Measurements from ENCODE around the gene OLFML2B. TPM values are rescaled to one million over a fixed set of nuclear protein-coding genes. Genes with fewer than 3 reads are reported as not detected.
"Not testable (repeated sequence)": the region's sequence is repeated elsewhere in the genome, so short reads cannot be mapped to it uniquely, and the experiment has no call there.

OLFML2B gene
- total and polyA plus RNA-seq, 8 donors: 0.31 to 56.0 (median 1.7) TPM; not detected in 1

GRCh38 chr1:162056043-162056442 is 32.4 kb upstream of the OLFML2B start:
- H3K4me1 ChIP-seq: peaks cover 0 to 14% (median 3%) of the 10 kb centered on the region in 4 donors
- peak; percentile 70 to 88 for DNase-seq
- no peaks in the 10 kb centered on the region for H3K9me3 ChIP-seq
- no peaks in the 10 kb centered on the region for H3K36me3 ChIP-seq
- intact Hi-C loops (cut with DNase I; ENCODE audit: low total_unique reads): loop anchor here (10.0 kb wide), 1 partner anchor 219 kb away; no protein-coding TSS in a partner anchor
- no peak overlapping the region for H3K27ac ChIP-seq
- no peak overlapping the region for H3K4me3 ChIP-seq
- WGBS, 5 donors: 33 to 42% (median 34%) methylated on average over 3 of the region's 3 CpGs
- H3K27me3 ChIP-seq: no peaks in the 10 kb centered on the region
- TF ChIP-seq, protein P1, sequence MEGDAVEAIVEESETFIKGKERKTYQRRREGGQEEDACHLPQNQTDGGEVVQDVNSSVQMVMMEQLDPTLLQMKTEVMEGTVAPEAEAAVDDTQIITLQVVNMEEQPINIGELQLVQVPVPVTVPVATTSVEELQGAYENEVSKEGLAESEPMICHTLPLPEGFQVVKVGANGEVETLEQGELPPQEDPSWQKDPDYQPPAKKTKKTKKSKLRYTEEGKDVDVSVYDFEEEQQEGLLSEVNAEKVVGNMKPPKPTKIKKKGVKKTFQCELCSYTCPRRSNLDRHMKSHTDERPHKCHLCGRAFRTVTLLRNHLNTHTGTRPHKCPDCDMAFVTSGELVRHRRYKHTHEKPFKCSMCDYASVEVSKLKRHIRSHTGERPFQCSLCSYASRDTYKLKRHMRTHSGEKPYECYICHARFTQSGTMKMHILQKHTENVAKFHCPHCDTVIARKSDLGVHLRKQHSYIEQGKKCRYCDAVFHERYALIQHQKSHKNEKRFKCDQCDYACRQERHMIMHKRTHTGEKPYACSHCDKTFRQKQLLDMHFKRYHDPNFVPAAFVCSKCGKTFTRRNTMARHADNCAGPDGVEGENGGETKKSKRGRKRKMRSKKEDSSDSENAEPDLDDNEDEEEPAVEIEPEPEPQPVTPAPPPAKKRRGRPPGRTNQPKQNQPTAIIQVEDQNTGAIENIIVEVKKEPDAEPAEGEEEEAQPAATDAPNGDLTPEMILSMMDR (IDR thresholded peaks at IDR 0.05): peak in 5 of 7 experiments; percentile 82 to 87 (median 84)
- no peak for TF ChIP-seq EP300 (IDR thresholded peaks at IDR 0.05)
- TF ChIP-seq POLR2AphosphoS5 (IDR thresholded peaks at IDR 0.05): peak in 1 of 3 donors; percentile 47

- Histone ChIP-seq H3K9me3 (no peaks in the 10 kb centered on the region), H3K36me3 (no peaks in the 10 kb centered on the region), H3K4me1 (peaks cover 0 to 14% (median 3%) of the 10 kb centered on the region in 4 donors), H3K27ac (no peak overlapping the region), H3K27me3 (peaks cover 0 to 4% (median 0%) of the 10 kb centered on the region in 3 donors), H3K4me3 (no peak overlapping the region)
- TF ChIP-seq EP300 (IDR thresholded peaks at IDR 0.05): no peak
- peak in 1 of 3 donors; percentile 28 for TF ChIP-seq POLR2AphosphoS5 (IDR thresholded peaks at IDR 0.05)
- TF ChIP-seq, protein P1 (IDR thresholded peaks at IDR 0.05): no peak
- no peak for TF ChIP-seq POLR2A (IDR thresholded peaks at IDR 0.05)
- 35 to 54% (median 40%) methylated on average over 3 of the region's 3 CpGs for WGBS, 5 donors
- intact Hi-C loops (cut with DNase I; ENCODE audit: low total_unique reads): loop anchor here (10.0 kb wide), 1 partner anchor 220 kb away; no protein-coding TSS in a partner anchor
- DNase-seq: no peak
Observed at GRCh38 chr1:162055062-162055461, 31.4 kb upstream of the OLFML2B start.

DNA sequence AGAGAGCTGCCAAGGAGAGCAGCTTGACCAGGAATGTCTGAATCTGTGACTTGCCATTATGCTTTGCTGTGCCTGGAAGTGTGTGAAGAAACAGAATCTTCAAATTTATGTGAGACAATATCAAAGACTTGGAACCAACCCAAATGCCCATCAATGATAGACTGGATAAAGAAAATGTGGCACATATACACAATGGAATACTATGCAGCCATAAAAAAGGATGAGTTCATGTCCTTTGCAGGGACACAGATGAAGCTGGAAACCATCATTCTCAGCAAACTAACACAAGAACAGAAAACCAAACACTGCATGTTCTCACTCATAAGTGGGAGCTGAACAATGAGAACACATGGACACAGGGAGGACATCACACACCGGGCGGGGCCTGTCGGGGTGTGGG is 30.3 kb upstream of the OLFML2B start:
- not testable (repeated sequence) for H3K27ac ChIP-seq, DNase-seq, H3K36me3 ChIP-seq, H3K4me3 ChIP-seq, H3K27me3 ChIP-seq, H3K9me3 ChIP-seq
- H3K4me1 ChIP-seq: peaks cover 0 to 14% (median 3%) of the 10 kb centered on the region in 4 donors
- WGBS, 5 donors: 93 to 98% (median 95%) methylated on average over 3 of the region's 3 CpGs
- intact Hi-C loops (cut with DNase I; ENCODE audit: low total_unique reads): loop anchor here (5.0 to 10.0 kb wide), 2 partner anchors 221 to 333 kb away; no protein-coding TSS in a partner anchor

DNA sequence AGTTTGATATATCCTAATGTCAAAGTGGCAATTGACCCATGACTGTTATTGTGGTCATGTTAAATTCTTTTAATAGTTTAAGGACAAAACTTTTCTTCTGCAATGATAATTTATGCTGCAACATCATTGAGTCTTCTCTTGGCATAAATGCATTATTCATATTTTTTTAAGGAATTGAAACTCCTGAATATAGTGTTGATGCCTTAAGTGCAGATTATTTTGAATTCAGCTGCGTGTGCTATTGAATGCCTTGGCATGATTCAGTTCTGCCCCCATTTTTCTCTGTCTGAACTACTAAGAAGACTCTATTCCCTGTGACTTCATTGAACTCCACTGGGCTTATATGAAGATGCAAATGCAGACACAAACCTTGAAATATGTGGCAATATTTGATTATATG is 23.3 kb upstream of the OLFML2B start:
- TF ChIP-seq EP300 (IDR thresholded peaks at IDR 0.05): no peak
- TF ChIP-seq, protein P1 (IDR thresholded peaks at IDR 0.05): no peak
- TF ChIP-seq POLR2AphosphoS5 (IDR thresholded peaks at IDR 0.05): no peak
- no peak for TF ChIP-seq POLR2A (IDR thresholded peaks at IDR 0.05)
- WGBS, 5 donors: 56 to 71% (median 59%) methylated on average over 1 of the region's 1 CpG
- intact Hi-C loops (cut with DNase I; ENCODE audit: low total_unique reads): no loop called here

GRCh38 chr1:162042361-162042760 is 18.7 kb upstream of the OLFML2B start:
- no peak overlapping the region for H3K4me3 ChIP-seq
- intact Hi-C loops (cut with DNase I; ENCODE audit: low total_unique reads): no loop called here
- no peak overlapping the region for H3K27ac ChIP-seq
- no peak for DNase-seq
- WGBS, 5 donors: 82 to 97% (median 90%) methylated on average over 1 of the region's 1 CpG
- TF ChIP-seq, protein P1 (IDR thresholded peaks at IDR 0.05): no peak
- TF ChIP-seq EP300 (IDR thresholded peaks at IDR 0.05) (no peak), POLR2AphosphoS5 (IDR thresholded peaks at IDR 0.05) (no peak), POLR2A (IDR thresholded peaks at IDR 0.05) (no peak)
- H3K9me3 ChIP-seq: no peaks in the 10 kb centered on the region
- H3K36me3 ChIP-seq: no peaks in the 10 kb centered on the region
- no peaks in the 10 kb centered on the region for H3K4me1 ChIP-seq
- H3K27me3 ChIP-seq: no peaks in the 10 kb centered on the region

More for the DNA sequence above, 23.3 kb upstream of the OLFML2B start:
- H3K27ac ChIP-seq: no peak overlapping the region
- H3K9me3 ChIP-seq: no peaks in the 10 kb centered on the region
- H3K27me3 ChIP-seq: peaks cover 0 to 4% (median 0%) of the 10 kb centered on the region in 3 donors
- H3K4me1 ChIP-seq: no peaks in the 10 kb centered on the region
- H3K4me3 ChIP-seq: no peak overlapping the region
- DNase-seq: no peak
- H3K36me3 ChIP-seq: no peaks in the 10 kb centered on the region
